Measurements from ENCODE around the gene CFAP73. TPM values are rescaled to one million over a fixed set of nuclear protein-coding genes. Genes with fewer than 3 reads are reported as not detected.

The CFAP73 gene
- total RNA-seq, 1 donor from 2014 or later, result not detected

DNA sequence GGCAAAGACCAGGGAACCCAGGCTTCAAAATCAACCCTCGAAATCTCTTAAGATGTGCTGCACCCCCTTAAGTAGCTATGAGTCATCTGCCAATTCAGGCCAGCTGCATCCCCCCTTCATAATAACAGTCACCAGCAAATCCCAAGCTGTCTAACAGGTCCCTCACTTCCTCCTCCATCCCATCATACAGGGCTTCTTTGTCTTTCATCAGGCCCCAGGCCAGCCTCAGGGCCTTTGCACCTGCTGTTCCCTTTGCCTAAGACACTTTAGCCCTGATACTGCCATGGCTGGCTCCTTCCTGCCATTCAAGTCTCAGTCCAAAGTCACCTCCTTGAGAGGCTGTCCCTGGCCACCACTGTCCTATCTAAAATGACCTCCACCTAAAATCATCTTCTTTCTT, 18.0 kb upstream of the CFAP73 start:
- no peak for DNase-seq (ENCODE audit: low read depth)
- no peak overlapping the region for H3K4me3 ChIP-seq (ENCODE audit: low read depth, low read length)
- TF ChIP-seq, protein P1, sequence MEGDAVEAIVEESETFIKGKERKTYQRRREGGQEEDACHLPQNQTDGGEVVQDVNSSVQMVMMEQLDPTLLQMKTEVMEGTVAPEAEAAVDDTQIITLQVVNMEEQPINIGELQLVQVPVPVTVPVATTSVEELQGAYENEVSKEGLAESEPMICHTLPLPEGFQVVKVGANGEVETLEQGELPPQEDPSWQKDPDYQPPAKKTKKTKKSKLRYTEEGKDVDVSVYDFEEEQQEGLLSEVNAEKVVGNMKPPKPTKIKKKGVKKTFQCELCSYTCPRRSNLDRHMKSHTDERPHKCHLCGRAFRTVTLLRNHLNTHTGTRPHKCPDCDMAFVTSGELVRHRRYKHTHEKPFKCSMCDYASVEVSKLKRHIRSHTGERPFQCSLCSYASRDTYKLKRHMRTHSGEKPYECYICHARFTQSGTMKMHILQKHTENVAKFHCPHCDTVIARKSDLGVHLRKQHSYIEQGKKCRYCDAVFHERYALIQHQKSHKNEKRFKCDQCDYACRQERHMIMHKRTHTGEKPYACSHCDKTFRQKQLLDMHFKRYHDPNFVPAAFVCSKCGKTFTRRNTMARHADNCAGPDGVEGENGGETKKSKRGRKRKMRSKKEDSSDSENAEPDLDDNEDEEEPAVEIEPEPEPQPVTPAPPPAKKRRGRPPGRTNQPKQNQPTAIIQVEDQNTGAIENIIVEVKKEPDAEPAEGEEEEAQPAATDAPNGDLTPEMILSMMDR (conservative IDR thresholded peaks at IDR 0.05; ENCODE audit: low read depth, low read length), result no peak

DNA sequence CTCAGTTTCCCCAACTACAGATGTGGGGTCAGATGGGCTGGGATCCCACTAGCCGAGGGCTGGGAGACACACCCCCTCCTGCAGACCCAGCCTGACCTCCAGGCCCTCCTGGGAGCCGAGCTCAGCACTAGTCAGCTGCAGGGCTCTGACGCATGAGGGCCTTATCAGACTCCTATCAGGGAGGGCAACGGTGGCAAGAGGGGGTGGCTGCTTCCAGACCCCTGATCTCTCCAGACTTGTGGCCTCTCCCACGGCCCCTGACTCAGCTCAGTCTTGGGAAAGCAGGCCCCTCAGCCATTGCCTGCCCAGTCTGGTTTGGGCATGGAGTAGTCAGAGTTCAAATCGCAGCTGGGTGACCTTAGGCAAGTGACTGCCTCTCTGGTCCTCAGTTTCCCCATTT, 16.5 kb upstream of the CFAP73 start:
- H3K4me3 ChIP-seq (ENCODE audit: low read depth, low read length), result peak overlapping the region; percentile 87
- no peak for DNase-seq (ENCODE audit: low read depth)
- TF ChIP-seq, protein P1 (conservative IDR thresholded peaks at IDR 0.05; ENCODE audit: low read depth, low read length), result no peak

DNA sequence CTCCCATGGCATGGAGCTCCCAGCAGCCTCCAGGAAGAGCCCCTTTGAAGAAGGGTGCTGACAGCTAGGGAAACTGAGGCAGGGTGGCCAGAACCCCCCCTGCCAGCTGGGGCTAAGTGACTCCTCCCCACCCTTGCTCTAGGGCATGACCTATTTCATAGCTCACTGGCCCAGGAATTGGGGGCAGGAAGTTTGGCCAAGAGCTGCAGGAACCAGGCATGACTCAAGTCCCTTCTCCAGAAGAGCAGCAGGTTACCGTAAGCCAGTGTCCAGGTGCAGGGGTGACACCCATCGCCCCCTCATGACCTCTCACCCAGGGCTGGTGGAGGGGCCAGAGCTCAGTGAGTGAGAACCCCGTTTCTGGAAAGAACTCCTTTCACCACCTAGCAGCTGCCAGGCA, 15.9 kb upstream of the CFAP73 start:
- DNase-seq (ENCODE audit: low read depth), result no peak
- peak overlapping the region; percentile 87 for H3K4me3 ChIP-seq (ENCODE audit: low read depth, low read length)
- TF ChIP-seq, protein P1 (conservative IDR thresholded peaks at IDR 0.05; ENCODE audit: low read depth, low read length), result no peak

DNA sequence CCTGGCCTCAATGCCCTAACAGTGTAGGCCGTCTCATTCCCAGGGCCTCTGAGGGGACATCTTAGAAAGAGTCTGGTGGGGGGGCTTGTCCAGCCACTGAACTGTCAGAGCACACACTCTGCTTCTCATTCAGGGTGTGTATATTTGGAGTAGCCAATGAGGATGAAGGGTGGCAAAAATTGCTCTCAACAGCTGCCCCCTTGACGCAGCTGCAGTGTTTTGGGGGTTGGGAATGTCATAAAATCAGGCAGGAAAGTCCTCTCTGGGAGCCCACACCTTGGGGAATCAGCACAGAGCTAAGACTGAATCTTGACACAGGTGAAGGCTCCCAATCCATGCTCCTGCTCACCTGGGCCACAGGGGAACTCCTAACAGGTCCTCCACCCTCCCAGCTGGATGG, 15.5 kb upstream of the CFAP73 start:
- H3K4me3 ChIP-seq (ENCODE audit: low read depth, low read length), result peak overlapping the region; percentile 87
- DNase-seq (ENCODE audit: low read depth), result no peak
- TF ChIP-seq, protein P1 (conservative IDR thresholded peaks at IDR 0.05; ENCODE audit: low read depth, low read length), result no peak

DNA sequence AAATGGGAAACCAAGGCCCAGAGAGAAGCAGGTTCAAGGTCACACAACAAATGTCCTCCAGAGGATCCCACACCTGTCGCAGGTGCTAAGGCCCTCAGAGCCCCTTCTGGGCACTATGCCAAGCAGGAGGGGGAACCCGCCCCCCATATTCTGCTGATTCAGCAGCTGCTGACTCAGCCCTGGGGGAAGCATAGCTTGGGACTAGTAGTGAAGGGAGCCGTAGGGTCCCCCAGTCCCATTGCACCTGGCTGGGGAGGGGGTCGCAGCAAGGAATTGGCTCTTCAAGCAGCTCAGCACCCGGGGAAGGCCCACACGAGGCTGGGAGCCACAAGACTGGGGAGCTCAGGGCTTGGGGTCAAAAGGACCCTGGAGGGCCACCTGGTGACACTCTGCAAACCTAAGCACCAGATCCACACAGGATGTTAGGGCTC, 15.0 kb upstream of the CFAP73 start:
- no peak for DNase-seq (ENCODE audit: low read depth)
- H3K4me3 ChIP-seq (ENCODE audit: low read depth, low read length), result peak overlapping the region; percentile 87
- TF ChIP-seq, protein P1 (conservative IDR thresholded peaks at IDR 0.05; ENCODE audit: low read depth, low read length), result peak; percentile 5

DNA sequence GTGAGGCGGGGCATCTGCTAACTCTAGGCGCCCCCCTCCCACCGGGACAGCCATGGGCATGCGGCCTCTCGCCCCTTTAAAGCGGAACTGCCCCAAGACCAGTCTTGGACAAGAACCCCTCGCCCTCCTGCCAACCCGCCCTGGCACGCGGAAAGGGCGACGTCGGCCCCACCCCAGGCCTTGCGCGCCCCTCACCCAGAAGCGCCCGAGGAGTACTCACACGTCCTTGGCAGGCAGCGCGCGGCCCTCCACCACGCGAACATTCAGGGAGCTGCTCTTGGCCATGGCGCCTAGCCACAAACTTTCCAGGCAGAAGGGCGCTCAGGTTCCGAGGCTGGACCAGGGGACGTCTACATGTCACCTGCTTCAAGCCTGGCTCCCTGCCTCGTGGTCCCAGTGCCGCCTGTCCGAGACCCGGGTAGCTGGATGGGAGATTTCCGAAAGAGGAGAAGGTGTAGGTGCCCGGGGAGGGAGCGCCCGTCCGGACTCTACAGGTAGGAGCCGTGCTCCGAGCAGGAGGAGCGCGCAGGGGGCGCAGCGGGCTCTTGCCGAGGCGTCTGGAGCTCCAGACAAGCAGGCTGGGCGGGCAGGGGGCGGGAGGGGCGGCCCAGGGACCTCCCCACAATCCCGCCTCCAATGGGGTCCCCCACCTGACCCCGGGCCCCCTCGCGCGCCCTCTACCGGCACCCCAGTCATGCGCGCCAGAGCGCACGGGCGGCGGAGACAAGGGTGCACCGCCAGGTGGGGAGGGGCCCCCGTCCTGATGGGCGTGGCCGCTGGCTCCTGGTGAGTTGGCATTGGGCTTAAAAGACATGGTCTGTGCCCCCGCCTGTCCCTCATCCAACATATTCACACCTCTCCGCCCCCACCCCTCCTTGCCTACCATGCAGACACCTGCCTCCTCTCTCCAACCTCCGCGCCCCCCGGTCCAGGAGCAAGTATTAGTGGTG, 14.1 kb upstream of the CFAP73 start, which contains the start of gene RASAL1:
RASAL1 (minus strand) TSS at position 584 of the 950 bp plus-strand sequence; CDS start at position 285, 299 bp downstream.
- H3K4me3 ChIP-seq (ENCODE audit: low read depth, low read length), result peak within 1 kb of the TSS; percentile 87
- DNase-seq (ENCODE audit: low read depth), result no peak

More for the DNA sequence above, 14.1 kb upstream of the CFAP73 start, which contains the start of gene RASAL1:
- TF ChIP-seq, protein P1 (conservative IDR thresholded peaks at IDR 0.05; ENCODE audit: low read depth, low read length), result peak; percentile 51
